ENCODE data around the gene IKZF5.

The IKZF5 gene

GRCh38 chr10:122981066-122981464 is 27.5 kb downstream of the IKZF5 start:
- no peak for DNase-seq (ENCODE audit: low read depth in 2 of 2)

- peak; percentile 78 to 83 for DNase-seq (ENCODE audit: low read depth in 2 of 2)
Observed at GRCh38 chr10:122980209-122981065, 28.2 kb downstream of the IKZF5 start, which contains the start of gene PSTK. Gene PSTK (plus strand): TSS chr10:122980401. CDS start chr10:122980480, 79 bp downstream.

GRCh38 chr10:122974543-122975064 is 34.0 kb downstream of the IKZF5 start:
- no peak for DNase-seq (ENCODE audit: low read depth in 2 of 2)

- no peak for DNase-seq (ENCODE audit: low read depth in 2 of 2)
Observed at GRCh38 chr10:122974023-122974422, 34.6 kb downstream of the IKZF5 start.

- no peak for DNase-seq (ENCODE audit: low read depth in 2 of 2)
Observed at GRCh38 chr10:122968698-122969097, 39.9 kb downstream of the IKZF5 start.

- no peak for DNase-seq (ENCODE audit: low read depth in 2 of 2)
Observed at GRCh38 chr10:122966879-122967278, 41.7 kb downstream of the IKZF5 start.

GRCh38 chr10:122962405-122962804 is 46.2 kb downstream of the IKZF5 start:
- no peak for DNase-seq (ENCODE audit: low read depth in 2 of 2)

- no peak for DNase-seq (ENCODE audit: low read depth in 2 of 2)
Observed at GRCh38 chr10:122957474-122957873, 51.1 kb downstream of the IKZF5 start.

GRCh38 chr10:122955892-122956291 is 52.7 kb downstream of the IKZF5 start:
- DNase-seq (ENCODE audit: low read depth in 2 of 2), result no peak

- no peak for DNase-seq (ENCODE audit: low read depth in 2 of 2)
Observed at GRCh38 chr10:122954731-122955050, 53.9 kb downstream of the IKZF5 start.

- DNase-seq (ENCODE audit: low read depth in 2 of 2), result peak; percentile 94 to 96
Observed at GRCh38 chr10:122953902-122954730, 54.5 kb downstream of the IKZF5 start, which contains the start of gene C10orf88. Gene C10orf88 (minus strand): TSS chr10:122954227. CDS start chr10:122954178, 49 bp downstream.

- DNase-seq (ENCODE audit: low read depth in 2 of 2), result no peak
Observed at GRCh38 chr10:122949296-122949695, 59.3 kb downstream of the IKZF5 start.
